CD4-positive, alpha-beta T cell treated with Interferon gamma for 1 hour (primary cell): Measurements from ENCODE around the gene ACTR1A.
"Not testable (repeated sequence)": the region's sequence is repeated elsewhere in the genome, so short reads cannot be mapped to it uniquely, and the experiment has no call there.

Experiments used
- DNase-seq: peaks from one replicate; pipeline ENCODE4 v3.0.0-alpha.2; 2020

ACTR1A gene

GRCh38 chr10:102480396-102480795, 22.1 kb downstream of the ACTR1A start:
- DNase-seq, result no peak

GRCh38 chr10:102479651-102480050, 22.9 kb downstream of the ACTR1A start:
- DNase-seq, result no peak

DNA sequence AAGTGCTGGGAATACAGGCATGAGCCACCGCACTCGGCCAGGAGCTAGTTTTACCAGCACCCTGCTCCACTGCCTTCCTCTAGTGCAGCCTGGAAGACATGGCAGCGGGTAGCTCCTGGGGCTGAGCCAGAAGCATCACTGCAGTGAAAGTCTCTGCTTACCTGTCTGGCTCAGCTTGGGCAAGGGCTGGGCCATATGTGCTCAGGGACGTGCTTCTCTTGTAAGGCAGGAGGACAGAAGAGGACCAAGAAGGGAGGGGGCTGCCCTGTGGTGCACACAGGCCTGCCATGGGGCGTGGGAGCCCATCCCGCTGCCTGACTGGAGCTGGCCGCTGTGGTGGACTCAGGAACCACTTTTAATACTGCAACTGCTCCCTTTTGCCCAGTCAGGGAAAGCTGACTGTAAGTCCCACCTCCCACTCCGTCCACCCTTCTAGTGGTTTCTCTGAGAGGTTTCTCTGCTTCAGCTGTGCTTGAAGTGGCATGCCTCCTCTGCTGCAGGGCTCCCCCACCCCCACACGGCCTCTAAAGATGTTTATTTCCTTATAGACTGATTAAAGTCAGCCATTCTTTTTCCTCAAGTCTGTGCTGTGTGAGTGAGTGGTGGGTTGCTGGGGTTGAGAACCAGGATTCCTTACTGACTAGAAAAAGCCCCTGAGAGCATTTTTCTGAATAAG, 25.9 kb downstream of the ACTR1A start:
- no peak for DNase-seq

GRCh38 chr10:102475451-102476040, 27.0 kb downstream of the ACTR1A start:
- DNase-seq, result no peak

DNA sequence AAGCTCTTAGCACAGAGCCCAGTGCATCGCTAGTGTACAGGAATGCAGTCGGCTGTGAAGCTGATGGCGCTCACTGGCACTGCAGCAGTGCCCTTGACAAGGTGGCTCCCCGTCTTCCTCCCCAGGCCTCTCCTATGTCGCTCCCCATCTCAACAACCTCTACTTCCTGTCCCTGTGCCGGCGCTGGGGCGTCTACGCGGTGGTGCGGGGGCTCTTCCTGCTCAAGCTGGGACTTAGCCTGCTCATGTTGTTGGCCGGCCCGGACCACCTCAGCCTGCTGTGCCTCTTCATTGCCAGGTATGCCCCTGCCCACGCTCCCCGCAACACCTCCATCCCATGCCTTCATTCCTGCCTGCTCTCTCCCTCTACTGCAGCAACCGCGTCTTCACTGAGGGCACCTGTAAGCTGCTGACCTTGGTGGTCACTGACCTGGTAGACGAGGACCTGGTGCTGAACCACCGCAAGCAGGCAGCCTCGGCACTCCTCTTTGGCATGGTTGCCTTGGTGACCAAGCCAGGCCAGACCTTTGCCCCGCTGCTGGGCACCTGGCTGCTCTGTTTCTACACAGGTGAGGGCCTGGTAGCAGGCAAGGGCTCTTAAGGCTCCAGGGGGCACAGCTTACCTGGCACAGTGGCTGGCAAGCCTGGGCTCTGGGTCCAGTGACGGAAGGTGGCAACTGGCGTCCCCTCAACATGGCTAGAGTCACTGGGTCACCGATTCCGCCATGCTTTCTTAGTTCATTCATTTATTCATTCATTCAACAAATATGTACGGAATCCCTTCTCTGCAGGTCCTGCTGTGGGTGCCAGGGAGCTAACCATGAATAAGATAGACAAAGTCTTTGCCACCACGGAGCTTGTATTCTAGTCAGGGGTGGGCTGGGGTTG, 28.8 kb downstream of the ACTR1A start:
- no peak for DNase-seq

GRCh38 chr10:102470579-102471546, 31.6 kb downstream of the ACTR1A start:
- no peak for DNase-seq

DNA sequence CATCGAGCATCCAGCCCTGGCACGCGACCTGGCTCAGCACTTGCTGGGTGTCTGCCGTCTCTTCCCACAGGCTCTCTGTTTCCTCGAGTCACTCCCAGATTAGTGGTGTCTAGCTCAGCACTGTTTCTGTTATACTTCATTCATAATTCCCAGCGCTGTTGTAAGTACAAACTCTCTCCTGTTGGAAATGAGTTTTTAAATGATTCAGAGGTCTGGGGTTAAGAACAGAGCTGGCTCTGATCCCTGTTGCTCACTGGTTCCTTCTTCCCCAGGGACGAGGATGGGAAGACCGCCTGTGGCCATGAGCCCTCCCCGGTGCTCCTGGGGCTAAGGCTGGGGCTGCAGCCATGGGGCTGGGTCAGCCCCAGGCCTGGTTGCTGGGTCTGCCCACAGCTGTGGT, 33.8 kb downstream of the ACTR1A start:
- no peak for DNase-seq

DNA sequence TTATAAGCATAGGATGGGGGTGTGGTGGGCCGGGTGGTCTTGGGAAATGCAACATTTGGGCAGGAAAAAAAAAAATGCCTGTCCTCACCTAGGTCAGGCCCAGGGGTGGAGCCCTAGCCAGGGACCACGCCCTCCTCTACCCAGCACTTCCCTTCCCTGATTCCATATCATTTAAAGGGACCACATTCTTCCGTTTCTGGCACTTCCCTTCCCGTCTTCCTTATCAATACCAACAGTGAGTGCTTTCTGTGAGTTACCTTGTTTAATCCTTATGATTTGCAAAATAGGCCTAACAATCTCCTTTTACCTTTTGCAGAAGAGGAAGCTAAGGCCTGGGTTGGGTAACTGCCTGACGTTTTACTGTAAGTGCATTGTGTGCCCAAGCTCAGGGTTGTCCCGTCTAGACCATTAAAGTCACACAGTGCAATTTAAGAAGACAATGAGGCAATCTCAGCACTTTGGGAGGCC, 34.5 kb downstream of the ACTR1A start:
- peak; percentile 25 for DNase-seq

GRCh38 chr10:102467318-102467717, 35.2 kb downstream of the ACTR1A start:
- DNase-seq, result no peak

DNA sequence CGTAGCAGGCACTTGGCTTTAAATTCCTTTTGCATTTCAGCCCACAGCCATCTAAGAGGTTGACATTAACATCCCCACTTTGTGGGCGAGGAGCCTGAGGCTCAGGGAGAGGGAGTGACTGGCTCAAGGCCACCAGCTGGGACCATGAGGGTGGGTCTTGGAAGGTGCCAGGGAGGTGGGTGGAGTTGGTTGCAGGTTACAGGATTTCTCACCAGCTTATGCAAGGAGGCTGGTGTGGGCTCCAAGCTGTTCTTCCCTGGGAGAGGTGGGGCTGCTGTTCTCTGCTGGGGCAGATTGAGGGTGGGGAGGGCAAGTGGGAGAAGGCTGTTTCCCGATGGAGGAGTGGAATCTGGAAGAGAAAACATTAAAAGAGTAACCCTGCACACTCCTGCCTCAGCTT, 37.0 kb downstream of the ACTR1A start:
- DNase-seq, result no peak

GRCh38 chr10:102463983-102464382, 38.5 kb downstream of the ACTR1A start:
- no peak for DNase-seq

- DNase-seq, result no peak
Observed at GRCh38 chr10:102462512-102463054, 39.9 kb downstream of the ACTR1A start.

GRCh38 chr10:102461187-102462054, 41.1 kb downstream of the ACTR1A start:
- DNase-seq, result peak; percentile 93

- no peak for DNase-seq
Observed at GRCh38 chr10:102460836-102461186, 41.7 kb downstream of the ACTR1A start.

GRCh38 chr10:102458656-102459055, 43.9 kb downstream of the ACTR1A start:
- DNase-seq, result no peak

GRCh38 chr10:102457591-102458150, 44.8 kb downstream of the ACTR1A start:
- no peak for DNase-seq

DNA sequence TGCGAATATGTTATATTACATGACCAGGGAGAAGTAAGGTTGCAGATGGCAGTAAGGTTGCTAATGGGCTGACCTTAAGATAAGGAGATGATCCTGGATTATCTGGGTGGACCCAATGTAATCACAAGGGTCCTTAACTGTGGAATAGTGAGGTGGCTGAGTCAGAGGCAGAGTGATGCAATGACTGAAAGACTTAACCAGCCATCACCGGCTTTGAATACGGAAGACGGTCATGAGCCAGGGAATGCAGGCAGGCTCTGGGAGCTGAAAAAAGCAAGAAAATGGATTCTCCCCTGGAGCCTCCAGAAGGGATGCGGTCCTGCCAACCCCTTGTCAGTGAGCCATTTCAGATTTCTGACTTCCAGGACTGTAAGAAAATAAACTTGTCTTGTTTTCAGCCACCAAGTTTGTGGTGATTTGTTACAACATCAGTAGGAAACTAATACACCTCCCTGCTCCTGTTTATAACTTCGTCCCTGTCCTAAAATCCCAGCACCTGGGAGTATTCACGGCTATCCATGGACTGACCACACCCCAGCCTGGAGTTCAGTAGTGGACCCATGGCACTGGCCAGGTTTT, 46.5 kb downstream of the ACTR1A start:
- DNase-seq, result peak; percentile 22

- not testable (repeated sequence) for DNase-seq
Observed at GRCh38 chr10:102454662-102455487, 47.6 kb downstream of the ACTR1A start.

GRCh38 chr10:102453502-102453901, 49.0 kb downstream of the ACTR1A start:
- DNase-seq, result no peak
